Measurements from ENCODE around the gene SRRM2. TPM values are rescaled to one million over a fixed set of nuclear protein-coding genes. Genes with fewer than 3 reads are reported as not detected.

The SRRM2 gene
- total and polyA plus RNA-seq, 9 of the 15 experiments (the other 6 are each of a cell fraction or from before 2014, with no cell fraction given) = 26.7 to 563 (median 81.1) TPM

GRCh38 chr16:2715519-2715918 is 36.9 kb upstream of the SRRM2 start (continued):
- peak in 1 of 2 experiments; percentile 94; a peak in 2 of 4 replicates for TF ChIP-seq SIN3A (IDR thresholded peaks at IDR 0.05; ENCODE audit: borderline replicate concordance in 2 of 2, control insufficient read depth in 1 of 2, low read depth in 2 of 2, low read length in 2 of 2)
- peak; percentile 81; the same call in 1 of the 2 replicates for TF ChIP-seq TFAP4 (CRISPR knock-in tag; IDR thresholded peaks at IDR 0.05; ENCODE audit: borderline replicate concordance)
- no peak for TF ChIP-seq HNRNPH1 (optimal IDR thresholded peaks at IDR 0.05; ENCODE audit: low read depth, low read length)
- TF ChIP-seq MYC (IDR thresholded peaks at IDR 0.05; ENCODE audit: low read depth, low read length) = peak; percentile 42; the same call in 1 of the 2 replicates
- no peak for TF ChIP-seq MYC (CRISPR knock-in tag; IDR thresholded peaks at IDR 0.05; ENCODE audit: borderline replicate concordance, low read depth)
- no peak for TF ChIP-seq CAMTA2 (CRISPR knock-in tag; conservative IDR thresholded peaks at IDR 0.05)
- 0 out of 2 replicates have a peak, but pooled peaks have one; percentile 44 for TF ChIP-seq IRF1 (CRISPR knock-in tag; IDR thresholded peaks at IDR 0.05; ENCODE audit: borderline replicate concordance)
- TF ChIP-seq MBD1 (CRISPR knock-in tag; IDR thresholded peaks at IDR 0.05) = no peak
- no peak for TF ChIP-seq MYNN (IDR thresholded peaks at IDR 0.05)
- TF ChIP-seq MYNN (CRISPR knock-in tag; IDR thresholded peaks at IDR 0.05) = no peak
- TF ChIP-seq ZNF511 (CRISPR knock-in tag; IDR thresholded peaks at IDR 0.05) = peak; percentile 96
- no peak for TF ChIP-seq POU5F1 (IDR thresholded peaks at IDR 0.05; ENCODE audit: borderline replicate concordance, low read depth, low read length, partially characterized antibody)
- peak; percentile 83 to 86 for TF ChIP-seq NRF1 (conservative IDR thresholded peaks at IDR 0.05 in 1 of 2, IDR thresholded peaks at IDR 0.05 in 1 of 2)
- TF ChIP-seq TGIF2 (CRISPR knock-in tag; IDR thresholded peaks at IDR 0.05) = peak; percentile 89; the same call in 1 of the 2 replicates
- TF ChIP-seq CBFA2T2 (conservative IDR thresholded peaks at IDR 0.05) = no peak
- TF ChIP-seq HDAC1 (IDR thresholded peaks at IDR 0.05) = peak in 1 of 2 experiments; percentile 75; a peak in 1 of 4 replicates
- TF ChIP-seq MAX (CRISPR knock-in tag; IDR thresholded peaks at IDR 0.05) = peak; percentile 66
- TF ChIP-seq SAP30 (IDR thresholded peaks at IDR 0.05; ENCODE audit: borderline replicate concordance, insufficient read depth, low read depth, low read length, poor library complexity, severe bottlenecking) = peak; percentile 54
- TF ChIP-seq SRF (CRISPR knock-in tag; IDR thresholded peaks at IDR 0.05) = peak in 1 of 2 experiments; percentile 75; a peak in 1 of 4 replicates
- peak; percentile 63 for TF ChIP-seq ZNF263 (CRISPR knock-in tag; IDR thresholded peaks at IDR 0.05; ENCODE audit: borderline replicate concordance)
- peak; percentile 96 for TF ChIP-seq NR3C1 (CRISPR knock-in tag; IDR thresholded peaks at IDR 0.05)
- TF ChIP-seq ZFP91 (CRISPR knock-in tag; IDR thresholded peaks at IDR 0.05) = no peak
